Glutamatergic neuron (in vitro differentiated cells): ENCODE measurements around the gene CPLX4. TPM values are rescaled to one million over a fixed set of nuclear protein-coding genes. Genes with fewer than 3 reads are reported as not detected.

Experiments
- DNase-seq: peaks from one replicate; pipeline ENCODE4 v3.0.0; 2022
- H3K27ac Mint-ChIP-seq: one replicate; pipeline ENCODE4 v1.8.0; 2020; ENCODE audit warnings: mild to moderate bottlenecking, mixed read lengths, inconsistent platforms; ENCODE audit not compliant: unreplicated experiment
- H3K27me3 Mint-ChIP-seq: one replicate; pipeline ENCODE4 v1.8.0; 2020; ENCODE audit warnings: mild to moderate bottlenecking, moderate library complexity, mixed read lengths, inconsistent platforms; ENCODE audit not compliant: unreplicated experiment
- H3K36me3 Mint-ChIP-seq: one replicate; pipeline ENCODE4 v1.8.0; 2020; ENCODE audit warnings: mild to moderate bottlenecking, mixed read lengths, inconsistent platforms; ENCODE audit not compliant: unreplicated experiment
- H3K4me1 Mint-ChIP-seq: one replicate; pipeline ENCODE4 v1.8.0; 2020; ENCODE audit warnings: mild to moderate bottlenecking, low read depth, mixed read lengths, inconsistent platforms; ENCODE audit not compliant: unreplicated experiment
- H3K4me3 Mint-ChIP-seq: one replicate; pipeline ENCODE4 v1.8.0; 2020; ENCODE audit warnings: mild to moderate bottlenecking, mixed read lengths, inconsistent platforms; ENCODE audit not compliant: unreplicated experiment
- H3K9me3 Mint-ChIP-seq: one replicate; pipeline ENCODE4 v1.8.0; 2020; ENCODE audit warnings: mild to moderate bottlenecking, moderate library complexity, mixed read lengths, inconsistent platforms; ENCODE audit not compliant: unreplicated experiment
- total RNA-seq: library from RNA; stranded (reverse); fragmentation: NEBNext Ultra II Directional; extraction: Animal tissue kit (Norgen Biotek cat#: 25700); gene quantifications from one replicate; pipeline ENCODE4 v1.2.1, GENCODE V29; 2021; ENCODE audit not compliant: unreplicated experiment
- TF ChIP-seq, protein P1 (sequence below): fragments of 200-600 bp; sonication (generic); IDR thresholded peaks from one replicate; pipeline ENCODE4 v1.5.0; 2021; ENCODE audit not compliant: partially characterized antibody, unreplicated experiment

Gene CPLX4
- total RNA-seq, 1 donor from 2014 or later: not detected

DNA sequence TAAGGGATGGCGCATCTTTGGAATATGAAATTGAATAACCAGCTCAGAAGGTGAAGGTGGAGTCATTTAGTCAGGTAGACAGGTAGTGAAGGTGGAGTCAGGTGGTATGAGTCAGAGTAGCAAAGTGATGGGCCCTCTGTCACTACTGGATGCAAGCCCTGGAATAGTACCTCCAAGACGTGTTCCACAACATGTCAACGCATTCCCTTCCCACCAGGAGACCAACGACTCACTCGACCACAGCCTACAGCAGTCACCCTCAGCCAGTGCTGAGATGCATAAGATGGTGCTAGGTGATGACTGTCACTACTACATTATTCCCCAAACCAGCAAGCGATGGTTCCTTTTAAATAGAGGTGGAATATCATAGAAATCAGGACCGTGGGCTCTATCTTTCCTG is 6.8 kb downstream of the CPLX4 start:
- H3K27me3 Mint-ChIP-seq: peaks cover 3% of the 10 kb centered on the region
- H3K4me3 Mint-ChIP-seq: no peak overlapping the region
- TF ChIP-seq, protein P1, sequence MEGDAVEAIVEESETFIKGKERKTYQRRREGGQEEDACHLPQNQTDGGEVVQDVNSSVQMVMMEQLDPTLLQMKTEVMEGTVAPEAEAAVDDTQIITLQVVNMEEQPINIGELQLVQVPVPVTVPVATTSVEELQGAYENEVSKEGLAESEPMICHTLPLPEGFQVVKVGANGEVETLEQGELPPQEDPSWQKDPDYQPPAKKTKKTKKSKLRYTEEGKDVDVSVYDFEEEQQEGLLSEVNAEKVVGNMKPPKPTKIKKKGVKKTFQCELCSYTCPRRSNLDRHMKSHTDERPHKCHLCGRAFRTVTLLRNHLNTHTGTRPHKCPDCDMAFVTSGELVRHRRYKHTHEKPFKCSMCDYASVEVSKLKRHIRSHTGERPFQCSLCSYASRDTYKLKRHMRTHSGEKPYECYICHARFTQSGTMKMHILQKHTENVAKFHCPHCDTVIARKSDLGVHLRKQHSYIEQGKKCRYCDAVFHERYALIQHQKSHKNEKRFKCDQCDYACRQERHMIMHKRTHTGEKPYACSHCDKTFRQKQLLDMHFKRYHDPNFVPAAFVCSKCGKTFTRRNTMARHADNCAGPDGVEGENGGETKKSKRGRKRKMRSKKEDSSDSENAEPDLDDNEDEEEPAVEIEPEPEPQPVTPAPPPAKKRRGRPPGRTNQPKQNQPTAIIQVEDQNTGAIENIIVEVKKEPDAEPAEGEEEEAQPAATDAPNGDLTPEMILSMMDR: no peak
- no peaks in the 10 kb centered on the region for H3K36me3 Mint-ChIP-seq
- H3K4me1 Mint-ChIP-seq: no peaks in the 10 kb centered on the region
- H3K27ac Mint-ChIP-seq: no peak overlapping the region
- DNase-seq: no peak
- H3K9me3 Mint-ChIP-seq: no peaks in the 10 kb centered on the region

DNA sequence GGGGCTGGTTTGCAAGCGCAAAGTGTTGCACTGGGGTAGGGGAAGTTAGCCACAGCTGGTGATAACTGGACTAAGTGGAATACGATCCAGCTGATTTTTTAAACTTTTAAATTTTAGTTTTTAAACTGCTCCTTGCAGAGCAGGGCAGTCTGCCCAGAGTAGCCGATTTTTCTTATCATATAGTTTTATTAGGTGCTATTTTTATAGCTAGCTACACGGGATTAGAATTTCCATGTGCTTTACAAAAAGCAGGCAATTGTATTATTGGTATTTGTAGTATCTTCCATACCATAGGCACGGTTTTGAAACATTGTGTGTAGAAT is 9.6 kb downstream of the CPLX4 start:
- Mint-ChIP-seq H3K27ac (no peak overlapping the region), H3K36me3 (no peaks in the 10 kb centered on the region), H3K4me1 (no peaks in the 10 kb centered on the region), H3K27me3 (peaks cover 3% of the 10 kb centered on the region), H3K4me3 (peak overlapping the region; percentile 53), H3K9me3 (no peaks in the 10 kb centered on the region)
- DNase-seq: no peak
- TF ChIP-seq, protein P1: no peak

DNA sequence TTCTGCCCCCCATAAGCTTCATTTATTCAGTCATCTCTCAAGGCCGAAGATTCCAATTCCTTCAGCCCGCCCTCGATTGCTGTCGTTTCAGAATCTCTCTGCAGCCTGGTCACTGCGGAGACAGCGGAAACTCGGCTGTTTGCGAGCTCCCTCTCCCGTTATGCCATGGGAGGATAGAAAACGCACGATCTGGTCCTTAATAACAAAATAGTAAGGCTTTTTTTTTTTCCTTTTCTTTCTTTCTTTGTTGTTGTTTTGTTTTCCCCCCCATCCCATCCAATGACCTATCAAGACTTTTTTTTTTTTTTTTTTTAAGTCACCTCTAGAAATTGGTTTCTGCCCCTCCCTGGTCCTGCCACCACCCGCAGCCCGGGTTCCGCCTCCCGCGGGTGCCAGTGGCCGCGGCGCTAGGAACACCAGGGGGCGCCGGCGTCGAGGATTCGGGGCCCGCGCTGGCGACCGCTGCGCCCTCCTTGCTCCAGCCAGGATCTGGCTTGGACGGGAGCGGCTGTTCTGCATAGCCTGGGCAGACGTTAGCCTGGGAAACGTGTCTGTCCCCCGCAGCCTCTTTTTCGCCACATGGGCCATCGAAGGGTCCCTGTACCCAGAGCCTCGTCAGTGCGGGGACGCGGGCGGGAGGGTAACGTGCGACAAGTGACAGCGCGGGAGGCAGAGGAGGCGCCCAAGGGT is 10.1 kb downstream of the CPLX4 start:
- Mint-ChIP-seq H3K9me3 (no peaks in the 10 kb centered on the region), H3K27me3 (peaks cover 3% of the 10 kb centered on the region), H3K4me3 (peak overlapping the region; percentile 53), H3K36me3 (no peaks in the 10 kb centered on the region), H3K4me1 (no peaks in the 10 kb centered on the region), H3K27ac (no peak overlapping the region)
- peak; percentile 90 for DNase-seq
- TF ChIP-seq, protein P1: peak; percentile 84

DNA sequence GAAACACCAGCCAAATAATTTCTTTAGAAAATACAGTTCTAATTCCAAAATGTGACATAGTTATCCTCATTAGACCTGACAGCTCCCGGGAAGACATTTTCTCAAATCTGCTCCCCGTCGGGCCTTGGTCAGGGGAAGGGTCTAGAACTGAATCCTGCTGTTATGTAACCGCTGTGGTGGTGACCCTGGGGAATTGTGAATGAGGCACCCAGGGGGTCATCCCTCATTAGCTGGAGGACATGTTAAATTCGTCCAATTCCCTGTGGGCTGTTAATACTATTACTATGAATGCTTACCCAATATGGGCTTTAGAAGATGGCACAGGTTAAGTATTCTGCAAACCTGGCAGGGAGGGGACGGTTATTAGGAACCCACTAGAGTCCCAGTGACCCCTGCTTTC is 11.8 kb downstream of the CPLX4 start:
- Mint-ChIP-seq H3K36me3 (no peaks in the 10 kb centered on the region), H3K9me3 (no peaks in the 10 kb centered on the region), H3K27me3 (peaks cover 3% of the 10 kb centered on the region), H3K4me3 (no peak overlapping the region), H3K4me1 (no peaks in the 10 kb centered on the region), H3K27ac (no peak overlapping the region)
- TF ChIP-seq, protein P1: no peak
- DNase-seq: no peak

DNA sequence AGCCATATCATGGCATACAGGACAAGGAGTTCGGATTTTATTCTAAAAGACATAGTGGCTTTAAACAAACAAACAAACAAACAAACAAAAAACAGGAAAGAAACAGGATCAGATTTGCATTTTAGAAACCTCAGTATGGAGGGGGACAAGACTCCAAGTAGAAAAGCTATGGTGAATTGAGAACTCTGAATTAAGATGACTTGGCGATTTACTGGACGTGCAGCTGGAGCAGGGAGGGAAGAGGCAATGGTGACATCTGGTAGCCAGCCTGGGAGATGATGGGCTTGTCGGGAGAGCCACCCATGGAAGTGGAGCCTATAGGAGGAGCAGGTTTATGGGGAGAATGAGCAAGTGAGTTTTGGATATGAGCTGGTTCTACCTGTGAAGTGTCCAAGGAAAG is 13.2 kb downstream of the CPLX4 start:
- no peaks in the 10 kb centered on the region for H3K9me3 Mint-ChIP-seq
- H3K27me3 Mint-ChIP-seq: no peaks in the 10 kb centered on the region
- H3K4me3 Mint-ChIP-seq: no peak overlapping the region
- no peak for DNase-seq
- TF ChIP-seq, protein P1: no peak
- no peak overlapping the region for H3K27ac Mint-ChIP-seq
- H3K36me3 Mint-ChIP-seq: no peaks in the 10 kb centered on the region
- H3K4me1 Mint-ChIP-seq: no peaks in the 10 kb centered on the region
